HCT116 (cell line): ENCODE measurements around the gene UBXN10. TPM values are rescaled to one million over a fixed set of nuclear protein-coding genes. Genes with fewer than 3 reads are reported as not detected.

ENCODE experiments used
- ATAC-seq: fragments of 200-7000 bp; cut with Tn5 transposase; 2 replicates; pipeline ENCODE4 v1.9.1; 2020; ENCODE audit warnings: mild to moderate bottlenecking, moderate library complexity
- BruUV-seq: library from RNA; stranded (reverse); fragments of 400-500 nt; replicated peaks from 2 replicates; lab custom pipeline; 2021; lab: Mats Ljungman, UMichigan
- CTCF ChIA-PET: fragments of 300-600 bp; sonication (Branson Sonifier 250); formaldehyde crosslinking; loops from one replicate; lab custom pipeline; 2021; ENCODE audit warnings: antibody characterized with exemption; lab: Charles Lee
- POLR2A ChIA-PET: fragments of 300-600, 350-600 bp; sonication (Branson Sonifier 250); formaldehyde crosslinking; loops from one replicate; lab custom pipeline; 2021; ENCODE audit warnings: antibody characterized with exemption; lab: Charles Lee
- RAD21 ChIA-PET, 2 experiments: fragments of 300-600 bp; sonication (Branson Sonifier 250); formaldehyde crosslinking; loops; one replicate each; lab custom pipeline; 2023; ENCODE audit warnings: low total read pairs in 2 of 2; ENCODE audit not compliant: uncharacterized antibody in 2 of 2, unreplicated experiment in 2 of 2, low non-redundant PET in 1 of 2; lab: Charles Lee
- DNase-seq: peaks from one replicate; pipeline ENCODE4 v3.0.0-alpha.2; 2010; ENCODE audit warnings: low read depth, low spot score
- H2AFZ ChIP-seq: fragments of 200-600 bp; shearing (Covaris generic), sonication (generic); 2 replicates; pipeline ENCODE4 v1.6.1; 2017; ENCODE audit warnings: low read depth, mixed run types, mixed read lengths, antibody characterized with exemption, low read length; ENCODE audit not compliant: poor library complexity, severe bottlenecking
- H3K27ac ChIP-seq: 2 replicates; pipeline ENCODE4 v1.5.1; 2012; ENCODE audit warnings: low read depth, low read length
- H3K27me3 ChIP-seq: fragments of 200-600 bp; sonication (generic); 2 replicates; pipeline ENCODE4 v1.6.1; 2016; ENCODE audit warnings: mixed run types, low read length, mixed read lengths; ENCODE audit not compliant: insufficient read depth
- H3K36me3 ChIP-seq, 2 experiments: fragments of 200-500 bp in 1 of 2; fragments of 200-600 bp in 1 of 2; sonication (Bioruptor generic) in 1 of 2; sonication (generic) in 1 of 2; 2 replicates each; pipeline versions ENCODE4 v1.5.1 to v1.6.1; 2014 to 2016; ENCODE audit warnings: low read length in 2 of 2, inconsistent platforms in 1 of 2, mixed read lengths in 1 of 2, mixed run types in 1 of 2; ENCODE audit not compliant: insufficient read depth in 2 of 2, control insufficient read depth in 1 of 2
- H3K4me1 ChIP-seq, 2 experiments: fragments of 200-600 bp in 1 of 2; sonication (generic) in 1 of 2; 2 replicates each; pipeline versions ENCODE4 v1.5.1 to v1.6.1; 2012 to 2017; ENCODE audit warnings: low read length in 2 of 2, inconsistent platforms in 1 of 2, mild to moderate bottlenecking in 1 of 2, mixed read lengths in 1 of 2, mixed run types in 1 of 2, moderate library complexity in 1 of 2; ENCODE audit not compliant: insufficient read depth in 2 of 2, control insufficient read depth in 1 of 2
- H3K4me2 ChIP-seq: fragments of 200-600 bp; sonication (generic); 2 replicates; pipeline ENCODE4 v1.6.1; 2017; ENCODE audit warnings: mixed run types, low read length, mixed read lengths
- H3K4me3 ChIP-seq, 2 experiments: fragments of 200-600 bp in 1 of 2; sonication (generic) in 1 of 2; replicated peaks in 1 of 2; 2 replicates each; pipeline ENCODE4 v1.5.1; 2011 to 2016; ENCODE audit warnings: low read length in 2 of 2, control low read depth in 1 of 2, low read depth in 1 of 2, mild to moderate bottlenecking in 1 of 2, mixed read lengths in 1 of 2, mixed run types in 1 of 2
- H3K79me2 ChIP-seq: fragments of 200-600 bp; sonication (generic); 2 replicates; pipeline ENCODE4 v1.6.1; 2017; ENCODE audit warnings: mild to moderate bottlenecking, mixed run types, low read length, moderate library complexity, mixed read lengths; ENCODE audit not compliant: insufficient read depth
- H3K9ac ChIP-seq: fragments of 200-600 bp; sonication (generic); 2 replicates; pipeline ENCODE4 v1.6.1; 2016; ENCODE audit warnings: low read length, mixed read lengths
- H3K9me2 ChIP-seq: fragments of 200-600 bp; sonication (generic), shearing (Covaris generic); 2 replicates; pipeline ENCODE4 v1.6.1; 2017; ENCODE audit warnings: mixed run types, mild to moderate bottlenecking, moderate library complexity; ENCODE audit not compliant: insufficient read depth
- H3K9me3 ChIP-seq, 2 experiments: fragments of 200-500 bp in 1 of 2; fragments of 200-600 bp in 1 of 2; sonication (Bioruptor generic) in 1 of 2; sonication (generic) in 1 of 2; 2 replicates each; pipeline ENCODE4 v1.6.1; 2014 to 2017; ENCODE audit warnings: low read length in 2 of 2, mixed read lengths in 2 of 2, inconsistent platforms in 1 of 2, low read depth in 1 of 2, mild to moderate bottlenecking in 1 of 2, mixed run types in 1 of 2, moderate library complexity in 1 of 2; ENCODE audit not compliant: control insufficient read depth in 1 of 2, insufficient read depth in 1 of 2
- H4K20me1 ChIP-seq: fragments of 200-600 bp; sonication (generic), shearing (Covaris generic); 2 replicates; pipeline ENCODE4 v1.6.1; 2017; ENCODE audit warnings: mixed run types, mild to moderate bottlenecking, moderate library complexity; ENCODE audit not compliant: insufficient read depth
- CTCF ChIP-seq, 3 experiments: fragments of 200-600 bp in 1 of 3; sonication (generic) in 1 of 3; IDR thresholded peaks in 2 of 3; conservative IDR thresholded peaks in 1 of 3; 2 replicates each; pipeline ENCODE4 v1.5.1; 2012 to 2017; ENCODE audit warnings: low read depth in 2 of 3, low read length in 2 of 3, antibody characterized with exemption in 1 of 3, borderline replicate concordance in 1 of 3, control low read depth in 1 of 3, mild to moderate bottlenecking in 1 of 3, mixed read lengths in 1 of 3, mixed run types in 1 of 3, moderate library complexity in 1 of 3; ENCODE audit not compliant: insufficient read depth in 1 of 3
- ELF1 ChIP-seq: IDR thresholded peaks from 2 replicates; pipeline ENCODE4 v1.6.1; 2012; ENCODE audit warnings: low read depth, borderline replicate concordance
- FOSL1 ChIP-seq: IDR thresholded peaks from 2 replicates; pipeline ENCODE4 v1.6.1; 2012; ENCODE audit warnings: low read depth
- POLR2A ChIP-seq: IDR thresholded peaks from 2 replicates; pipeline ENCODE4 v1.7.0; 2011; ENCODE audit warnings: borderline replicate concordance; ENCODE audit not compliant: insufficient read depth, insufficient read length; ENCODE audit errors: extremely low read depth
- YY1 ChIP-seq: IDR thresholded peaks from 2 replicates; pipeline ENCODE4 v1.6.1; 2011; ENCODE audit warnings: low read length, low read depth, moderate library complexity, mild to moderate bottlenecking; ENCODE audit not compliant: insufficient replicate concordance; ENCODE audit errors: extremely low read depth
- ZBTB33 ChIP-seq: IDR thresholded peaks from 2 replicates; pipeline ENCODE4 v1.6.1; 2011; ENCODE audit warnings: mild to moderate bottlenecking, low read length, moderate library complexity; ENCODE audit not compliant: insufficient replicate concordance; ENCODE audit errors: extremely low read depth
- intact Hi-C: fragments of 100-400 bp; cut with micrococcal nuclease; formaldehyde crosslinking; loops from 2 replicates; pipeline ENCODE4 v1.10.0; 2022
- total RNA-seq: library from RNA; stranded (reverse); gene quantifications from one replicate; pipeline ENCODE4 v1.2.1, GENCODE V29; 2021; ENCODE audit not compliant: unreplicated experiment

UBXN10 gene
- total RNA-seq, 1 experiment from 2014 or later = not detected

GRCh38 chr1:20242890-20243479 is 57.1 kb downstream of the UBXN10 start:
- intact Hi-C loops = no loop called here
- TF ChIP-seq ELF1 = no peak
- no peak for TF ChIP-seq POLR2A
- no peak for TF ChIP-seq ZBTB33
- TF ChIP-seq CTCF (IDR thresholded peaks at IDR 0.05 in 2 of 3, conservative IDR thresholded peaks at IDR 0.05 in 1 of 3; ENCODE audit: borderline replicate concordance in 1 of 3, insufficient read depth in 1 of 3, low read depth in 2 of 3, low read length in 2 of 3) = peak in 1 of 3 experiments; percentile 14; a peak in 2 of 6 replicates
- TF ChIP-seq FOSL1 = no peak
- no peak for TF ChIP-seq YY1
- H3K9me3 ChIP-seq = no peaks in the 10 kb centered on the region
- ATAC-seq (no peak), DNase-seq (no peak)
- H3K27ac ChIP-seq = no peak overlapping the region
- no peaks in the 10 kb centered on the region for H4K20me1 ChIP-seq
- RAD21 ChIA-PET = no interaction called here
- CTCF ChIA-PET = interaction anchor here (1.1 kb wide), 1 partner anchor 10 kb away, joined by 3 read pairs; no protein-coding TSS in a partner anchor
- no peaks in the 10 kb centered on the region for H3K36me3 ChIP-seq
- no TSS peak for BruUV-seq
- H3K27me3 ChIP-seq = peaks cover 21% of the 10 kb centered on the region
- H3K4me3 ChIP-seq = no peak overlapping the region
- no peaks in the 10 kb centered on the region for H3K79me2 ChIP-seq
- no peak overlapping the region for H3K4me2 ChIP-seq
- H2AFZ ChIP-seq = no peak overlapping the region
- no peak overlapping the region for H3K9ac ChIP-seq
- H3K9me2 ChIP-seq = no peaks in the 10 kb centered on the region
- POLR2A ChIA-PET = no interaction called here
- H3K4me1 ChIP-seq = no peaks in the 10 kb centered on the region

Other genes with a start within 250 kb of the UBXN10 start
- gene PLA2G2A, start 206.5 kb upstream of the UBXN10 start, total RNA-seq = not detected
- not detected for gene PLA2G5, start 115.9 kb upstream of the UBXN10 start, total RNA-seq
- gene PLA2G2D, start 66.6 kb upstream of the UBXN10 start, total RNA-seq = not detected
- 0.12 TPM for gene PLA2G2F, start 46.8 kb upstream of the UBXN10 start, total RNA-seq
- gene PLA2G2C, start 422 bp downstream of the UBXN10 start, total RNA-seq = not detected
- gene VWA5B1, start 104.8 kb downstream of the UBXN10 start, total RNA-seq = not detected